HG03196 (cell line): ENCODE results near the gene ATF2.

ENCODE experiments used
- ATAC-seq: cut with Tn5 transposase; IDR thresholded peaks from one replicate; pipeline ENCODE4 v1.9.1; 2021; ENCODE audit not compliant: unreplicated experiment

The ATF2 gene

DNA sequence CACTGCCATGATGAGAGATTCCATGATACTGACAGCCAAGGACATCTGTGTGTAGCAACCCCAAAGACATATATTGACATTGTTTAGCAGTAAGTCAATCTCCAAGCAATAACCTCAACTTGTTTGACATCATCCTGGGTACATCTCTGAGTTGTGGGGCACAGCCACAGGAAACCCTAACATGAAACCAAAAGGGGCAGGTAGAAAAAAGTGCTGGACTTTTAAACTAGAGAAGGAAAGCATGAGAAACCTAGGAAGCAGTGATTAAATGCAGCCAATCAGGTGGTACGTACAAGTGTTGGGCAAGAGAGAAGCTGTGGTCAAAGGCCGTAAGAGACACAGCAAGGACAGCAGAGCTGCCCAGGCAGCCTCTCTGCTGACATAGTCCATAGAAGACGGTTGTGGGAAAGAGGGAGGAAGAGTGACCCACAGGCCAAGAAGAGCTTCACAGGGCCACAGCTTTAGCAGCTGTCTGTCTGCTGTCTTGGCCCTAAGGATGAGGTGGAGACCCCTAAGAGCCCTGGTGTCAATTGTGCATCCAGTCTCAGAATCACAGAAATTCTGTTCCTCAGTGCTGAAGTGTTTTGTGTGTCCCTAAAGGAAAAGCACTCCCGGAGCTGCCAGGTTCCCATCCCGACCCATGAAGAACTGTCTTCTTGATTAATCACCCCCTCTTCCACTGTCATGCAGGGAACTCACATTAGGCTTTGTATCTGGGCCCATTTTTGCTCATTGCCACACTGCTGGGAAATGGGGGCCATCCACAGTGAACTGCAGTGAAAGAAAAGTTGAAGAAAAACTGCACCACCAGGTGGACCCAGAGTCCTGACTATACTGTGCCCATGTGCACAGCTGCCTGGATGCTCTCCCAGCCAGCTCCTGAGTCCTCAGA, 137.4 kb downstream of the ATF2 start:
- no peak for ATAC-seq

DNA sequence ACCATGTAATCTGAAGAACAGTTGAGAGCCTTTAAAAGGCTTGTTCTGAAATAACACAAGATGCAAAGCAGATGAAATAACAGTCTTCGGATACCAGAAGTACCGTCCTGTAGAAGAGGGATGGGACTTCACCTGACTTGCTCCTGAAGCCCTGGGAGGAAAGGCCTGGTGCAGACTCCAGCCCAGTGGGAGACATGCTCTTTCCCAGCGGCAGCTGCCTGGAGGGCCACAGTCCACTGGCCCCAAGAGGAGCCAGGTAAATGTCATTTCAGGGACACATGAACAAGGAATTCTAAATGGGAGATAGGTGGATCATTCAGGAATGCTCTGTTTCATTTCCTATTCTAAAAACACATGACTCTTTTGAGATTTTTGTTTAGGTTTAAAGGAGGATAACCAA, 140.2 kb downstream of the ATF2 start:
- no peak for ATAC-seq

DNA sequence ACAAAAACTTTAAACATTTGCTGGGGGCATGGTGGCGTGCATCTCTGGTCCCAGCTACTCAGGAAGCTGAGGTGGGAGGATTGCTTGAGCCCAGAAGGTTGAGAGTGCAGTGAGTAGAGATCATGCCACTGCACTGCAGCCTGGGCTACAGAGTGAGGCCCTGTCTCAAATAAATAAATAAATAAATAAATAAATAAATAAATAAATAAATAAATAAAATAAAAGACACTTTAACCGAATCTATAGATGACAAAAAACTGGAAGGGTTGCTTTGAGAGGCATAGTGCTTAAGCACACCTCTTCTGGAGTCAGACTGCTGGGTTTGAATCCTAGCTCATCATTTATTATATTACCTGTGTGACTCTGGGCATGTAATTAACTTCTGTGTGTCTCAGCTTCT, 141.6 kb downstream of the ATF2 start:
- no peak for ATAC-seq

DNA sequence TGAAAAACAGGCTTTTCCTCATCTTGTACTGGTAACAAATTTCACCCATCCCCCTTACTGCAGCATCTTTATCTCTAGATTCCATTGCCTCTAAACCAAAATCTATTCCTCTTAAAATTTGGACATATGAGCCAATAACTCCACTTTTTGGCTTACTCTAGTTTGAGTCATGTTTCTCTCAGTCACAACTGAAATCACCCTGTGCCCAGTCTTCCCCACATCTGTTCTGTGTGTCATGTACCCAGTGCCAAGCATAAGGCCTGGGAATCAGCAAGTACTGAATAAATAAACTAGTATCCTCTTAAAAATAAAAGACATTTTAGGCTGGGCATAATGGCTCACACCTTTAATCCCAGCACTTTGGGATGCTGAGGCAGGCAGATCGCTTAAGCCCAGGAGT, 142.1 kb downstream of the ATF2 start:
- no peak for ATAC-seq

DNA sequence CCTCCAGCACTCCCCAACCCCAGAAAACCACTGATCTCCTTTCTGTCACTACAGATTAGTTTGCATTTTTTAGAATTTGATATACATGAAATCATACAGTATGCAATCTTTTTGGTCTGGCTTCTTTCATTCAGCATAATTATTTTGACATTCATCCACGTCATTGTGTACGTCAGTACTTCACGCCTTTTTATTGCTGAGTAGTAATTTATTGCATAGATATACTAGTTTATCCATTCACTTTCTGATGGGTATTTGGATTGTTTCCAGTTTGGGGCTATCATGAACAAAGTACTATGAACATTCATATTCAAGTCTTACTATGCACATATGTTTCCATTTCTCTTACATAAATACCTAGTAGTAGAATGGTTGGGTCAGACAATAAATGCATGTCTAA, 142.8 kb downstream of the ATF2 start:
- ATAC-seq: no peak

DNA sequence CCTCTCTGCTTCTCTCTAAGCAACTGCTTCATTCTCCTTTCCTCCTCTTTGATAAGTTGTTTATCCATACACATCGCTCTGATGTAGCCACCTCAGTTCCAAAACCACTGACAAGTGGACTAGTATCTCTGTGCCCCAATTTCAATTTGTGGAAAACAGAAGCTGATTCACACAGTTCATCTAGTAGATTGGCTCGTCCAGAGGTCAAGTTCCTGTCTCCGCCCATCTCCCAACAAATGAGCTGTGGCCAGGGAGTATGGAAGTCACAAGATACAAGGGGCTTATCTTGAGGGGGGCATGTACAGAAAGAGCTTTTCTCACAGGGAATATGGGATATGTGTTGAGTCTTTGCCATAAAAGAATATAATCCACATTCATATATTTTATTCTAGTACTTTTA, 145.1 kb downstream of the ATF2 start:
- ATAC-seq: no peak
